ENCODE results near the gene LRRIQ4.

GRCh38 chr3:169847896-169848295, 35.2 kb downstream of the LRRIQ4 start:
- TF ChIP-seq, protein P1, sequence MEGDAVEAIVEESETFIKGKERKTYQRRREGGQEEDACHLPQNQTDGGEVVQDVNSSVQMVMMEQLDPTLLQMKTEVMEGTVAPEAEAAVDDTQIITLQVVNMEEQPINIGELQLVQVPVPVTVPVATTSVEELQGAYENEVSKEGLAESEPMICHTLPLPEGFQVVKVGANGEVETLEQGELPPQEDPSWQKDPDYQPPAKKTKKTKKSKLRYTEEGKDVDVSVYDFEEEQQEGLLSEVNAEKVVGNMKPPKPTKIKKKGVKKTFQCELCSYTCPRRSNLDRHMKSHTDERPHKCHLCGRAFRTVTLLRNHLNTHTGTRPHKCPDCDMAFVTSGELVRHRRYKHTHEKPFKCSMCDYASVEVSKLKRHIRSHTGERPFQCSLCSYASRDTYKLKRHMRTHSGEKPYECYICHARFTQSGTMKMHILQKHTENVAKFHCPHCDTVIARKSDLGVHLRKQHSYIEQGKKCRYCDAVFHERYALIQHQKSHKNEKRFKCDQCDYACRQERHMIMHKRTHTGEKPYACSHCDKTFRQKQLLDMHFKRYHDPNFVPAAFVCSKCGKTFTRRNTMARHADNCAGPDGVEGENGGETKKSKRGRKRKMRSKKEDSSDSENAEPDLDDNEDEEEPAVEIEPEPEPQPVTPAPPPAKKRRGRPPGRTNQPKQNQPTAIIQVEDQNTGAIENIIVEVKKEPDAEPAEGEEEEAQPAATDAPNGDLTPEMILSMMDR (IDR thresholded peaks at IDR 0.05; ENCODE audit: low read length), result no peak
- no peak for TF ChIP-seq EZH2 (IDR thresholded peaks at IDR 0.05; ENCODE audit: borderline replicate concordance, low read length)

Measured in OCI-LY1 (cell line).